Suprapubic skin (tissue), 4 donors: ENCODE measurements around the gene CUL2.

Experiments used
- EP300 ChIP-seq: sonication (generic); formaldehyde crosslinking; IDR thresholded peaks from one replicate; pipeline ENCODE4 v1.6.1; 2017; ENCODE audit warnings: antibody characterized with exemption
- POLR2A ChIP-seq, 2 donors: fragments of 450-650 bp; IDR thresholded peaks; one replicate each; pipeline ENCODE4 v1.6.1; 2017; ENCODE audit warnings: antibody characterized with exemption in 2 of 2, mild to moderate bottlenecking in 2 of 2, moderate library complexity in 2 of 2
- POLR2AphosphoS5 ChIP-seq, 3 donors: sonication (generic); formaldehyde crosslinking; IDR thresholded peaks; one replicate each; pipeline ENCODE4 v1.6.1; 2017; ENCODE audit warnings: antibody characterized with exemption in 3 of 3
- TF ChIP-seq, protein P1 (sequence below), 2 donors: fragments of 200-600 bp in 1 of 2; fragments of 450-650 bp in 1 of 2; sonication (generic) in 1 of 2; IDR thresholded peaks; one replicate each; pipeline ENCODE4 v1.5.1; 2016 to 2019; ENCODE audit warnings: antibody characterized with exemption in 2 of 2, mild to moderate bottlenecking in 1 of 2, moderate library complexity in 1 of 2

DNA sequence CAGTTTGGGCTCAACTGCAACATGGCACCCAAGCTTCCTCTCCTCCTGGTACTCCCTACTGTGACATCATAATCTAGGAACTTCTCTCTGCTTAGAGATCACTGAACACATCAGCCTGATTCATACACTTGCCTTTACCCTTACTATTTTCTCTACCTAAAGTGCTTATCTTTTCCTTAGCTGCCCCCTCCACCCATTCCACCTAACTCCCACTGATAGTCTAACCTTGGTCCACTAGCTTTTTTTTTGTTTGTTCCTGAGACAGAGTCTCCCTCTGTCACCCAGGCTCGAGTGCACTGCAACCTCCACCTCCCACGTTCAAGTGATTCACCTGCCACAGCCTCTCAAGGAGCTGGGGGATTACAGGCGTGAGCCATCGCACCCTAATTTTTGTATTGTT, 15.9 kb downstream of the CUL2 start:
- TF ChIP-seq, protein P1, sequence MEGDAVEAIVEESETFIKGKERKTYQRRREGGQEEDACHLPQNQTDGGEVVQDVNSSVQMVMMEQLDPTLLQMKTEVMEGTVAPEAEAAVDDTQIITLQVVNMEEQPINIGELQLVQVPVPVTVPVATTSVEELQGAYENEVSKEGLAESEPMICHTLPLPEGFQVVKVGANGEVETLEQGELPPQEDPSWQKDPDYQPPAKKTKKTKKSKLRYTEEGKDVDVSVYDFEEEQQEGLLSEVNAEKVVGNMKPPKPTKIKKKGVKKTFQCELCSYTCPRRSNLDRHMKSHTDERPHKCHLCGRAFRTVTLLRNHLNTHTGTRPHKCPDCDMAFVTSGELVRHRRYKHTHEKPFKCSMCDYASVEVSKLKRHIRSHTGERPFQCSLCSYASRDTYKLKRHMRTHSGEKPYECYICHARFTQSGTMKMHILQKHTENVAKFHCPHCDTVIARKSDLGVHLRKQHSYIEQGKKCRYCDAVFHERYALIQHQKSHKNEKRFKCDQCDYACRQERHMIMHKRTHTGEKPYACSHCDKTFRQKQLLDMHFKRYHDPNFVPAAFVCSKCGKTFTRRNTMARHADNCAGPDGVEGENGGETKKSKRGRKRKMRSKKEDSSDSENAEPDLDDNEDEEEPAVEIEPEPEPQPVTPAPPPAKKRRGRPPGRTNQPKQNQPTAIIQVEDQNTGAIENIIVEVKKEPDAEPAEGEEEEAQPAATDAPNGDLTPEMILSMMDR (IDR thresholded peaks at IDR 0.05): no peak
- TF ChIP-seq POLR2A (IDR thresholded peaks at IDR 0.05): no peak
- no peak for TF ChIP-seq EP300
- no peak for TF ChIP-seq POLR2AphosphoS5 (IDR thresholded peaks at IDR 0.05)
